SU-DHL-6 (cell line): ENCODE results near the gene ADIPOR1.

ENCODE experiments used
- EZH2phosphoT487 ChIP-seq: fragments of 200-600 bp; sonication (generic), shearing (Covaris generic); conservative IDR thresholded peaks from 2 replicates; pipeline ENCODE4 v1.6.1; 2018; ENCODE audit warnings: mild to moderate bottlenecking, antibody characterized with exemption, low read length, moderate library complexity, mixed read lengths
- TF ChIP-seq, protein P1 (sequence below): fragments of 200-600 bp; sonication (generic); IDR thresholded peaks from one replicate; pipeline ENCODE4 v1.5.1; 2017; ENCODE audit warnings: antibody characterized with exemption, mild to moderate bottlenecking, low read length, moderate library complexity; ENCODE audit not compliant: insufficient read depth, poor library complexity, severe bottlenecking

DNA sequence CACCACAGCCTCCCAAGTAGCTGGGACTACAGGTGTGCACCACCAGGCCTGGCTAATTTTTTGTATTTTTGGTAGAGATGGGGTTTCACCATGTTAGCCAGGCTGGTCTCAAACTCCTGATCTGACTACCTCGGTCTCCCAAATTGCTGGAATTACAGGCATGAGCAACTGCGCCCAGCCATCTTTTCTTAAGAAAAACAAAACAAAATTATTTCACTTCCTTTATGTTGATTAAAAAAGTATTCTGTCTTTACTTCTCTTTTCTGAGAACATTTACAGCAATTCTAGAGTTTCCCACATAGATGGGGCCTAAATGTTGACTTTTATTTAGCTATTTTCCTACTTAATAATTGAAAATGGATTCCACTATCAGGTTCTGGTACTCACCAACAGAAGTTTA lies 31.8 kb upstream of the ADIPOR1 start:
- TF ChIP-seq, protein P1, sequence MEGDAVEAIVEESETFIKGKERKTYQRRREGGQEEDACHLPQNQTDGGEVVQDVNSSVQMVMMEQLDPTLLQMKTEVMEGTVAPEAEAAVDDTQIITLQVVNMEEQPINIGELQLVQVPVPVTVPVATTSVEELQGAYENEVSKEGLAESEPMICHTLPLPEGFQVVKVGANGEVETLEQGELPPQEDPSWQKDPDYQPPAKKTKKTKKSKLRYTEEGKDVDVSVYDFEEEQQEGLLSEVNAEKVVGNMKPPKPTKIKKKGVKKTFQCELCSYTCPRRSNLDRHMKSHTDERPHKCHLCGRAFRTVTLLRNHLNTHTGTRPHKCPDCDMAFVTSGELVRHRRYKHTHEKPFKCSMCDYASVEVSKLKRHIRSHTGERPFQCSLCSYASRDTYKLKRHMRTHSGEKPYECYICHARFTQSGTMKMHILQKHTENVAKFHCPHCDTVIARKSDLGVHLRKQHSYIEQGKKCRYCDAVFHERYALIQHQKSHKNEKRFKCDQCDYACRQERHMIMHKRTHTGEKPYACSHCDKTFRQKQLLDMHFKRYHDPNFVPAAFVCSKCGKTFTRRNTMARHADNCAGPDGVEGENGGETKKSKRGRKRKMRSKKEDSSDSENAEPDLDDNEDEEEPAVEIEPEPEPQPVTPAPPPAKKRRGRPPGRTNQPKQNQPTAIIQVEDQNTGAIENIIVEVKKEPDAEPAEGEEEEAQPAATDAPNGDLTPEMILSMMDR = no peak
- no peak for TF ChIP-seq EZH2phosphoT487
